H4 (cell line): ENCODE results near the gene C1orf56. TPM values are rescaled to one million over a fixed set of nuclear protein-coding genes. Genes with fewer than 3 reads are reported as not detected.
"Not testable (repeated sequence)": the region's sequence is repeated elsewhere in the genome, so short reads cannot be mapped to it uniquely, and the experiment has no call there.

Experiments used
- DNase-seq: peaks from one replicate; pipeline ENCODE4 v3.0.0-alpha.2; 2015; ENCODE audit warnings: low spot score
- total RNA-seq: library from RNA; depleted of rRNA; stranded (reverse); fragments of >200 nt; shearing (Covaris generic); gene quantifications from 2 replicates; pipeline ENCODE4 v1.2.3, GENCODE V29; 2014; rRNA removed

Gene C1orf56
- total RNA-seq, 1 experiment from 2014 or later: 2.7 TPM

GRCh38 chr1:151060657-151061421 lies 13.3 kb downstream of the C1orf56 start:
- DNase-seq: peak; percentile 55

- no peak for DNase-seq
These were observed 14.2 kb downstream of the C1orf56 start for GRCh38 chr1:151061704-151062103.

GRCh38 chr1:151062741-151063371 lies 15.3 kb downstream of the C1orf56 start:
- peak; percentile 80 for DNase-seq

- no peak for DNase-seq
These were observed 17.6 kb downstream of the C1orf56 start for GRCh38 chr1:151065089-151065645.

GRCh38 chr1:151067185-151067584 lies 19.6 kb downstream of the C1orf56 start:
- no peak for DNase-seq

GRCh38 chr1:151069103-151069486 lies 21.5 kb downstream of the C1orf56 start:
- no peak for DNase-seq

- DNase-seq: peak; percentile 90
These were observed 23.1 kb downstream of the C1orf56 start, which contains the start of gene GABPB2 for GRCh38 chr1:151070474-151071276. Gene GABPB2, plus strand, starts transcription at chr1:151070761. Its CDS starts 17,429 bp downstream, at chr1:151088190.

- DNase-seq: no peak
These were observed 24.7 kb downstream of the C1orf56 start for GRCh38 chr1:151072224-151072623.

GRCh38 chr1:151085953-151086559 lies 38.5 kb downstream of the C1orf56 start:
- DNase-seq: no peak

- not testable (repeated sequence) for DNase-seq
These were observed 49.9 kb downstream of the C1orf56 start for GRCh38 chr1:151097426-151097825.

- DNase-seq: no peak
These were observed 50.6 kb downstream of the C1orf56 start for GRCh38 chr1:151098126-151098525.

Other genes starting within 250 kb of the C1orf56 start
- 0.10 TPM in 1 of 2 replicates, not detected in the other for gene CTSK, start 239.5 kb upstream of the C1orf56 start, total RNA-seq
- gene ARNT, start 171.2 kb upstream of the C1orf56 start, total RNA-seq: 13.0 and 13.7 TPM in 2 replicates
- not detected in 2 replicates for gene CTXND2, start 160.6 kb upstream of the C1orf56 start, total RNA-seq
- 15.9 and 26.2 TPM in 2 replicates for gene SETDB1, start 121.4 kb upstream of the C1orf56 start, total RNA-seq
- gene CERS2, start 72.9 kb upstream of the C1orf56 start, total RNA-seq: 97.8 and 110 TPM in 2 replicates
- 0.04 and 0.23 TPM in 2 replicates for gene ANXA9, start 65.5 kb upstream of the C1orf56 start, total RNA-seq
- gene MINDY1, start 40.8 kb upstream of the C1orf56 start, total RNA-seq: 9.3 and 12.2 TPM in 2 replicates
- gene PRUNE1, start 39.3 kb upstream of the C1orf56 start, total RNA-seq: 10.6 and 19.7 TPM in 2 replicates
- gene BNIPL, start 11.2 kb upstream of the C1orf56 start, total RNA-seq: 0.10 TPM in 1 of 2 replicates, not detected in the other
- gene CDC42SE1, start 11.9 kb downstream of the C1orf56 start, total RNA-seq: 46.8 and 49.5 TPM in 2 replicates
- gene MLLT11, start 12.6 kb downstream of the C1orf56 start, total RNA-seq: 49.2 and 65.3 TPM in 2 replicates
- gene GABPB2, start 23.0 kb downstream of the C1orf56 start, total RNA-seq: 2.6 and 8.3 TPM in 2 replicates
- 1.1 and 2.7 TPM in 2 replicates for gene SEMA6C, start 98.9 kb downstream of the C1orf56 start, total RNA-seq
- not detected in 2 replicates for gene TNFAIP8L2, start 108.9 kb downstream of the C1orf56 start, total RNA-seq
- 5.4 and 7.2 TPM in 2 replicates for gene LYSMD1, start 118.2 kb downstream of the C1orf56 start, total RNA-seq
- 31.5 and 39.7 TPM in 2 replicates for gene SCNM1, start 118.4 kb downstream of the C1orf56 start, total RNA-seq
- gene TMOD4, start 128.2 kb downstream of the C1orf56 start, total RNA-seq: 0.35 TPM in 1 of 2 replicates, not detected in the other
- gene VPS72, start 142.4 kb downstream of the C1orf56 start, total RNA-seq: 65.2 and 65.8 TPM in 2 replicates
- 28.2 and 34.0 TPM in 2 replicates for gene PIP5K1A, start 150.8 kb downstream of the C1orf56 start, total RNA-seq
- gene PSMD4, start 207.0 kb downstream of the C1orf56 start, total RNA-seq: 319 TPM in 2 replicates
- 7.4 and 8.7 TPM in 2 replicates for gene ZNF687, start 234.5 kb downstream of the C1orf56 start, total RNA-seq